Neural progenitor cell (in vitro differentiated cells): ENCODE results near the gene CCL26. TPM values are rescaled to one million over a fixed set of nuclear protein-coding genes. Genes with fewer than 3 reads are reported as not detected.

Experiments
- DNase-seq: peaks from one replicate; pipeline ENCODE4 v3.0.0-alpha.2; 2016; ENCODE audit warnings: low spot score
- H2AFZ ChIP-seq: fragments of 200-600 bp; sonication (generic); replicated peaks from 2 replicates; pipeline ENCODE4 v1.6.1; 2016; ENCODE audit warnings: antibody characterized with exemption
- H3F3A ChIP-seq: fragments of 200-600 bp; sonication (generic); 2 replicates; pipeline ENCODE4 v1.6.1; 2016; ENCODE audit warnings: antibody characterized with exemption, low read depth
- H3K27ac ChIP-seq: fragments of 200-600 bp; sonication (generic); 2 replicates; pipeline ENCODE4 v1.5.1; 2016; ENCODE audit warnings: mild to moderate bottlenecking
- H3K27me3 ChIP-seq: fragments of 200-600 bp; sonication (generic); 2 replicates; pipeline ENCODE4 v1.6.1; 2016; ENCODE audit warnings: mild to moderate bottlenecking, moderate library complexity
- H3K36me3 ChIP-seq: fragments of 200-600 bp; sonication (generic); 2 replicates; pipeline ENCODE4 v1.5.1; 2016
- H3K4me1 ChIP-seq: fragments of 200-600 bp; sonication (generic); 2 replicates; pipeline ENCODE4 v1.6.1; 2016; ENCODE audit warnings: mixed run types
- H3K4me2 ChIP-seq: fragments of 200-600 bp; sonication (generic); 2 replicates; pipeline ENCODE4 v1.6.1; 2016
- H3K4me3 ChIP-seq: fragments of 200-600 bp; sonication (generic); 2 replicates; pipeline ENCODE4 v1.5.1; 2016
- H3K79me2 ChIP-seq: fragments of 200-600 bp; sonication (generic); 2 replicates; pipeline ENCODE4 v1.6.1; 2016; ENCODE audit warnings: low read depth
- H3K9ac ChIP-seq: fragments of 200-600 bp; sonication (generic); 2 replicates; pipeline ENCODE4 v1.6.1; 2016
- H3K9me3 ChIP-seq: fragments of 200-600 bp; sonication (generic); 2 replicates; pipeline ENCODE4 v1.5.1; 2016; ENCODE audit warnings: low read depth
- H4K20me1 ChIP-seq: fragments of 200-600 bp; sonication (generic); 2 replicates; pipeline ENCODE4 v1.6.1; 2016; ENCODE audit warnings: low read depth
- H3K27ac Mint-ChIP-seq: 3 replicates; pipeline ENCODE4 v1.8.0; 2021; ENCODE audit warnings: mixed read lengths
- H3K27me3 Mint-ChIP-seq: 2 replicates; pipeline ENCODE4 v1.8.0; 2022; ENCODE audit warnings: low read depth, mild to moderate bottlenecking, inconsistent platforms, moderate library complexity, mixed read lengths; ENCODE audit not compliant: insufficient read depth
- H3K36me3 Mint-ChIP-seq: 3 replicates; pipeline ENCODE4 v1.8.0; 2021; ENCODE audit warnings: mixed read lengths
- H3K4me1 Mint-ChIP-seq: 3 replicates; pipeline ENCODE4 v1.8.0; 2021; ENCODE audit warnings: mixed read lengths
- H3K4me3 Mint-ChIP-seq: 3 replicates; pipeline ENCODE4 v1.8.0; 2021; ENCODE audit warnings: mild to moderate bottlenecking, moderate library complexity, mixed read lengths
- H3K9me3 Mint-ChIP-seq: 3 replicates; pipeline ENCODE4 v1.8.0; 2020; ENCODE audit warnings: mixed read lengths
- EZH2 ChIP-seq: fragments of 200-600 bp; sonication (generic); IDR thresholded peaks from 2 replicates; pipeline ENCODE4 v1.6.1; 2017; ENCODE audit warnings: antibody characterized with exemption, mild to moderate bottlenecking, moderate library complexity
- EZH2phosphoT487 ChIP-seq: fragments of 200-600 bp; sonication (generic); IDR thresholded peaks from 2 replicates; pipeline ENCODE4 v1.6.1; 2017; ENCODE audit warnings: antibody characterized with exemption
- total RNA-seq: library from RNA; depleted of rRNA; stranded (reverse); fragments of >200 nt; gene quantifications from 2 replicates; pipeline ENCODE4 v1.2.3, GENCODE V29; 2015; ENCODE audit warnings: low replicate concordance
- TF ChIP-seq, protein P1 (sequence below): fragments of 200-600 bp; sonication (generic); IDR thresholded peaks from 2 replicates; pipeline ENCODE4 v1.5.1; 2017; ENCODE audit warnings: antibody characterized with exemption, mild to moderate bottlenecking

CCL26 gene
- total RNA-seq, 1 donor from 2014 or later, result not detected

DNA sequence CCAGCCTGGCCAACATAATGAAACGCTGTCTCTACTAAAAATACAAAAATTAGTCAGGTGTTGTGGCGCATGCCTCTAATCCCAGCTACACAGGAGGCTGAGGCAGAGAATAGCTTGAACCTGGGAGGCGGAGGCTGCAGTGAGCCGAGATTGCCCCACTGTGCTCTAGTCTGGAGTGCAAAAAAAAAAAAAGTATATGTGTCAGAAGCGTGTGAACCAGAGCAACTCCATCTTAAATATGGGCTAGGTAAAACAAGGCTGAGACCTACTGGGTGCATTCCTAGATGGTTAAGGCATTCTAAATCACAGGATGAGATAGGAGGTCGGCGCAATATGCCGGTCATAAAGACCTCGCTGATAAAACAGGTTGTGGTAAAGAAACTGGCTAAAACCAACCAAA is 35.4 kb upstream of the CCL26 start:
- H3K27me3 ChIP-seq, result no peaks in the 10 kb centered on the region
- no peaks in the 10 kb centered on the region for H3K36me3 ChIP-seq
- H4K20me1 ChIP-seq, result no peaks in the 10 kb centered on the region
- no peaks in the 10 kb centered on the region for H3K36me3 Mint-ChIP-seq
- no peak overlapping the region for H3K9ac ChIP-seq
- H3K4me3 Mint-ChIP-seq, result no peak overlapping the region
- no peaks in the 10 kb centered on the region for H3K79me2 ChIP-seq
- H3K27me3 Mint-ChIP-seq, result peaks cover 5% of the 10 kb centered on the region
- TF ChIP-seq, protein P1, sequence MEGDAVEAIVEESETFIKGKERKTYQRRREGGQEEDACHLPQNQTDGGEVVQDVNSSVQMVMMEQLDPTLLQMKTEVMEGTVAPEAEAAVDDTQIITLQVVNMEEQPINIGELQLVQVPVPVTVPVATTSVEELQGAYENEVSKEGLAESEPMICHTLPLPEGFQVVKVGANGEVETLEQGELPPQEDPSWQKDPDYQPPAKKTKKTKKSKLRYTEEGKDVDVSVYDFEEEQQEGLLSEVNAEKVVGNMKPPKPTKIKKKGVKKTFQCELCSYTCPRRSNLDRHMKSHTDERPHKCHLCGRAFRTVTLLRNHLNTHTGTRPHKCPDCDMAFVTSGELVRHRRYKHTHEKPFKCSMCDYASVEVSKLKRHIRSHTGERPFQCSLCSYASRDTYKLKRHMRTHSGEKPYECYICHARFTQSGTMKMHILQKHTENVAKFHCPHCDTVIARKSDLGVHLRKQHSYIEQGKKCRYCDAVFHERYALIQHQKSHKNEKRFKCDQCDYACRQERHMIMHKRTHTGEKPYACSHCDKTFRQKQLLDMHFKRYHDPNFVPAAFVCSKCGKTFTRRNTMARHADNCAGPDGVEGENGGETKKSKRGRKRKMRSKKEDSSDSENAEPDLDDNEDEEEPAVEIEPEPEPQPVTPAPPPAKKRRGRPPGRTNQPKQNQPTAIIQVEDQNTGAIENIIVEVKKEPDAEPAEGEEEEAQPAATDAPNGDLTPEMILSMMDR, result no peak
- no peak overlapping the region for H3K27ac Mint-ChIP-seq
- no peaks in the 10 kb centered on the region for H3K4me1 Mint-ChIP-seq
- H3K27ac ChIP-seq, result no peak overlapping the region
- H3K4me1 ChIP-seq, result no peaks in the 10 kb centered on the region
- no peaks in the 10 kb centered on the region for H3K9me3 ChIP-seq
- no peak for DNase-seq
- peaks cover 22% of the 10 kb centered on the region for H3K9me3 Mint-ChIP-seq
- H3K4me3 ChIP-seq, result no peak overlapping the region
- H2AFZ ChIP-seq, result no peak overlapping the region
- H3K4me2 ChIP-seq, result no peak overlapping the region
- H3F3A ChIP-seq, result no peaks in the 10 kb centered on the region

DNA sequence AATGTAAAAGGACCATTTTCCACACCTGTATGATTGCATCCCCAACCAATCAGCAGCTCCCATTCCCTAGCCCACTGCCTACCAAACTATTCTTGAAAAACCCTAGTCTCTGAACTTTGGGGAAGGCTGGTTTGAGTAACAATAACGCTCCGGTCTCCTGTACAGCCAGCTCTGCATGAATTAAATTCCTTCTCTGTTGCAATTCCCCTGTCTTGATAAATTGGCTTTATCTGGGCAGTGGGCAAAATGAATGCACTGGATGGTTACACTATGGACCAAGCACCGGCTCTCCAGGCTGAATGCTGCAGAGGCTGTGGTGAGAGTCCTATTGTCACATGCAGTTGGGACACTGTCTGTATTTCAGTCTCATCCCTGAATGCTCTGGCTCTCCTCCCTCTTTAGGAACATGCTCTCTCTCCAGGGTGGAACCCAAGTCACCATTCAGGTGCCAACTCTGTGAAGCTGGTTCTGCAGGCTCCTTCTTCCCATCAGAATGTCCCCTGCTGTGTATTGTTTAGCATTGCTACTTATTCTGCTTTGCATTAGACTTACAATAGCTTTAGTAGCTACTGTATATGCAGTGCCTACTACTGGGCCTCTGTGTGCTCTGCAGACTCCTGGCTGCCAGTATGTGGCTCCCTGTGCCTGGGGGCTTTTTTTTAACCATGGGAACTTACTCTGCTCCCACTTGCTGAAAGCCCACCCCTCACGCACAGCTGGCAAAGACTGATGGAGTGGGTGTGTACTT is 34.7 kb upstream of the CCL26 start:
- H3K4me1 ChIP-seq, result no peaks in the 10 kb centered on the region
- H3K27ac ChIP-seq, result no peak overlapping the region
- no peak overlapping the region for H3K4me2 ChIP-seq
- no peaks in the 10 kb centered on the region for H3K36me3 ChIP-seq
- H2AFZ ChIP-seq, result no peak overlapping the region
- Mint-ChIP-seq H3K36me3 (no peaks in the 10 kb centered on the region), H3K9me3 (peaks cover 22% of the 10 kb centered on the region), H3K27ac (no peak overlapping the region), H3K27me3 (peaks cover 5% of the 10 kb centered on the region), H3K4me3 (no peak overlapping the region), H3K4me1 (no peaks in the 10 kb centered on the region)
- H3K4me3 ChIP-seq, result no peak overlapping the region
- no peak for DNase-seq
- H4K20me1 ChIP-seq, result no peaks in the 10 kb centered on the region
- no peaks in the 10 kb centered on the region for H3F3A ChIP-seq
- H3K9me3 ChIP-seq, result no peaks in the 10 kb centered on the region
- H3K27me3 ChIP-seq, result no peaks in the 10 kb centered on the region
- H3K79me2 ChIP-seq, result no peaks in the 10 kb centered on the region
- TF ChIP-seq EZH2 (no peak), EZH2phosphoT487 (no peak)
- TF ChIP-seq, protein P1, result no peak
- H3K9ac ChIP-seq, result no peak overlapping the region

DNA sequence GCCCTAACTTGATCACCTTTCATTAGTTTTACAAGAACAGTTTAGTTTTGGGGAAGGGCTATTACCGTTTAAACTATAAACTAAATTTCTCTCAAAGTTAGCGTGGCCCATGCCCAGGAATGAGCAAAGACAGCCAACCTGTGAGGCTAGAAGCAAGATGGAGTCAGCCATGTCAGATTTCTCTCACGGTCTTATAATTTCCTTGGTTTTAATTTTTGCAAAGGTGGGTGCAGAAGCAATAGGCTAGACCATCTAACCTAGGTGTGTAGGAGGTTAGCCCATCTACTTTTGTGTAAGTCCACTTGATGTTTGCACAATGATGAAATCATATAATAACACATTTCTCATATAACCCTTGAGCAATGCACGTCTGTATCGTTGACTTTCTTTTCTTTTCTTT is 32.7 kb upstream of the CCL26 start:
- no peaks in the 10 kb centered on the region for H3K36me3 Mint-ChIP-seq
- no peak for TF ChIP-seq EZH2phosphoT487
- TF ChIP-seq, protein P1, result no peak
- no peak for TF ChIP-seq EZH2
- H3K9me3 ChIP-seq, result no peaks in the 10 kb centered on the region

More for the DNA sequence above, 32.7 kb upstream of the CCL26 start:
- H3K27me3 Mint-ChIP-seq, result peaks cover 5% of the 10 kb centered on the region
- H3K9me3 Mint-ChIP-seq, result peaks cover 22% of the 10 kb centered on the region
- H4K20me1 ChIP-seq, result no peaks in the 10 kb centered on the region
- no peak overlapping the region for H3K4me3 Mint-ChIP-seq
- no peak for DNase-seq
- no peak overlapping the region for H3K4me2 ChIP-seq
- H3K27ac ChIP-seq, result no peak overlapping the region
- H3F3A ChIP-seq, result no peaks in the 10 kb centered on the region
- no peaks in the 10 kb centered on the region for H3K27me3 ChIP-seq
- H3K4me3 ChIP-seq, result no peak overlapping the region
- H3K4me1 Mint-ChIP-seq, result no peaks in the 10 kb centered on the region
- H3K4me1 ChIP-seq, result no peaks in the 10 kb centered on the region
- no peak overlapping the region for H3K27ac Mint-ChIP-seq
- no peaks in the 10 kb centered on the region for H3K79me2 ChIP-seq
- H3K36me3 ChIP-seq, result no peaks in the 10 kb centered on the region
- no peak overlapping the region for H2AFZ ChIP-seq
- no peak overlapping the region for H3K9ac ChIP-seq
